G401.6 (cell line): Measurements from ENCODE around the gene GLT8D1.

Experiments
- FAIRE-seq: peaks from 2 replicates; lab custom pipeline; 2012; peaks lifted over from hg19 to GRCh38; lab: Jason Lieb, UNC

The GLT8D1 gene

DNA sequence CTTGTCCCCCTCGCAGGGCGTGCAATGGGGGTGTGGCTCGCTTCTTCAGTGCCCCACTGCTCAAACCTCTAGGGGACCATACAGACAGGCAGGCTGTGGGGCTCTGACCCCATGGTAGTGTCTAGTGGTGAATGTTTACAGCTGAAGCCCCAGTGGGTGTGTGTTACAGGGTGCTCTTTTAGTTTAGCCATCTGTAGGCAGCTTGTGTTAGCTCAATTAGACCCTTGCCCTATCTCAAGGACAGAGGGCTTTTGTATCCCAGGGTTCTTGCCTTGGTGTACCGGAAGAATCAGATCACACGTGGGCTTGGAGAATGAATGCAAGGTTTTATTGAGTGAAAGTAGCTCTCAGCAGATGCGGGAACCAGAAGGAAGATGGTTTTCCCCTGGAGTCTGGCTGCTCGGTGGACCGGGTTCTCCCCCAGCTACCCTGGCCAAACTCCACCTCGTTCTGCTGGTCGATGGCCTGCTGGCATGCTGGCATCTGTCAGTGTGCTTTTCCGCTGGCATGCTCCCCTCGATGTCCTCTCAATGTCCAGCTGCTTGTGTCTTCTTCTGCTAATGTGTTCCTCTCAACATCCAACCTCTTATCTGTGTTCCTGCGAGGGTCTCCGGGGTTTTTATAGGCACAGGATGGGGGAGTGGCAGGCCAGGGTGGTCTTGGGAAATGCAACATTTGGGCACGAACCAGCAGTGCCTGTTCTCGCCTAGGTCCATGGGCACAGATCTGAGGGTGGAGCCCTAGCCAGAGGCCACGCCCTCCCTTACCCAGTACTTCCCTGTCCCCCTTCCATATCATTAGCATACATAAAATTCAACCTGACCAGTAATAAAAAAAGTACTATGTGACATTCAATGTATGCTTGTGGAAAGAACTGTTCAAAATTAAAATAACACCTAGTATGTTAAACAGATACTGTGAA lies 7.0 kb upstream of the GLT8D1 start:
- FAIRE-seq = no peak

DNA sequence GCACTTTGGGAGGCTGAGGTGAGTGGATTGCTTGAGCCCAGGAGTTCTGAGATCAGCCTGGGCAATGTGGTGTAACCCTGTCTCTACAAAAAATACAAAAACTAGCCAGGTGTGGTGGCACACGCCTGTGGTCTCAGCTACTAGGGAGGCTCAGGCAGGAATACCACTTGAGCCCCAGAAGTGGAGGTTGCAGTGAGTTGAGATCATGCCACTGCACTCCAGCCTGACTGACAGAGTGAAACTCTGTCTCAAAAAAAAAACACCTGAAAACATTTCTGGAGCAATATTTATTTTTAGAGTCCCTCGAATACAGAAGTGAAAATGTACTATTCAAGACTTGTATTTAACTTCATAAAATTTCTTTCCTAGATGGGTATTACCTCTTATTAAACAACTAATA lies 4.9 kb upstream of the GLT8D1 start:
- FAIRE-seq = no peak

GRCh38 chr3:52707585-52707984 lies 2.0 kb upstream of the GLT8D1 start:
- no peak for FAIRE-seq

- FAIRE-seq = no peak
Measured at GRCh38 chr3:52705438-52705687, 228 bp downstream of the GLT8D1 start.

- no peak for FAIRE-seq
Measured at GRCh38 chr3:52704611-52705437, 767 bp downstream of the GLT8D1 start.

- no peak for FAIRE-seq
Measured at GRCh38 chr3:52703341-52703740, 2.2 kb downstream of the GLT8D1 start.

DNA sequence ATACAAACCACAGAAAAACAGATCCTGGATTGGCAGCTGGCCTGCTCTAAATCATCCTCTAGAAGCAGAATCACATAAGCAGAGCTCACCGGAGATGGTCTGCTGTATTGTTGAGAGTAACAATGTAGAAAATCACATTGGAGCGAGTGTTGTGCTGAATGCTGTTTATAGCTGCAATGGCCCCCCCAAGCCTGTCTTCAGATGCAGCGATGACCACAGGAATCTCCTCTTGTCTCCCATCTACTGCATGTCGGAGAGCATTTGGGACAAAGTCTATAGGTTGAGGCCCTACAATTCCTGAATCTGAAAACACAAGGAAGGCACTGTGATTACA lies 8.0 kb downstream of the GLT8D1 start:
- FAIRE-seq = no peak

GRCh38 chr3:52696830-52697631 lies 8.6 kb downstream of the GLT8D1 start:
- FAIRE-seq = peak; percentile 19

- FAIRE-seq = no peak
Measured at GRCh38 chr3:52695798-52696671, 9.6 kb downstream of the GLT8D1 start.

DNA sequence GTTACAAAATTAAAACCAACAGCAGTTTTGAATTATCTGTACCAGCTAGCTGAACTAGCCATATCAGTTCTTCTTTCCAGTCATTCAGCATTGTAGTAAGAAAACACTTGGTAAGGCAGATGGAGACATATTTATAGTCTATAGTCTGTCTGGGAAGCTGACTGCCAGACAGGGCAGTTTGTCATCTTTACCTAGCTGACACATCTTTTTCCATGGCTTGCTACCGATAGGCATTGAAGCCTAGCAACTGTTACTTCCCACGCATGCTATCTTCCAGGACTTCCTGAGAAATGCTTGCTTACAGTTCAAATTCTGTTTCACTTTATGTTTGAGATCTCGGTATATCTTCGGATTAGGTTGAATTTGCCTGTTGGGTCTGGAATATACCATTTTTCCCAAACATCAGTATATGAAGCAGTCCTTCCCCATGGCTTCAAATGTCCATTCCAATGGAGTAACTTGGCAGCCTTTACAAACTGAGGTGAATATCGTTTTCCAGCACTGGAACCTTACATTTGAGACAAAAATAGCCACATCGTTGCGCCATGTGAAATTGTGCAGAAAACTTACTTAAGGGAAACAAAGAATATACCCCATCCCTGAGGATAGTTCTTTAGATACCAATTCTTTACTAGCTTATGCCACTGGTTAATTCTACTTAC lies 10.9 kb downstream of the GLT8D1 start:
- no peak for FAIRE-seq

- no peak for FAIRE-seq
Measured at GRCh38 chr3:52693071-52693470, 12.5 kb downstream of the GLT8D1 start.

DNA sequence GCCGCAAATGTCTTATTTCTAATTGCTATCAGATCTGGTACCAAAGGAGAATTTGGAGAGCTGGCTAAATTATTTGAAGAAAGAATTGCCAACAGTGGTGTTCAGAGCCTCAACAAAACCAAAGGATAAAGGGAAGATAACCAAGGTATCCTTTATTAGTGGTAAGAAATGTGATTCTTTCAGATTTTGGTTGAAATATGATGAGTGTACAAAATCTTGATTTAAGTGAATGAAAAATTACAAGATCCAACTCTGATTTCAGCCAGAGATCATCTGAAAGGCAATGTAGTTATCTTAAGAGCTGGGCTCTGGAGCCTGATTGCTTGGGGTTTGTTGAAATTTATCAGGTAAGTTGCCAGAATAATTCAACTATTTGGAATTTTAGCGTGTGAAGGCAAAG lies 15.0 kb downstream of the GLT8D1 start:
- no peak for FAIRE-seq

GRCh38 chr3:52689151-52689550 lies 16.4 kb downstream of the GLT8D1 start:
- FAIRE-seq = no peak

DNA sequence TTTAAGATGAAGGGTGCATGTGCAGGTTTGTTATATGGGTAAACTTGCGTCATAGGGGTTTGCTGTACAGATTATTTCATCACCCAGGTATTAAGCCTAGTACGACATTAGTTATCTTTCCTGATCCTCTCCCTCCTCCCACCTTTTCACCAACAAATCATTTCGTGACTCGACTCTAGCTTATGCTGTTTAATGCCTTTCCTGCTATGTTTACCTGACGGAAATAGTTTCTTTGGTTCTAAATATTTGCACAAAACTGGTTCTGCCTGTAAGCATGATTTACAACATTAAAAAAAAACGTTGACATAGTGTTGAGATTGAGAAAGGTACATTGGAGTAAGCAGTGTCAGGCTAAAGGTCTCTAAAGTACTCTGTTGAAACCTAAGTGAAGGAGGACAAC lies 17.3 kb downstream of the GLT8D1 start:
- no peak for FAIRE-seq

GRCh38 chr3:52685709-52686691 lies 19.6 kb downstream of the GLT8D1 start, which contains the start of the genes GNL3 and PBRM1:
Gene GNL3 (plus strand): TSS chr3:52686032. CDS start chr3:52686093, 61 bp downstream.
Gene PBRM1 (minus strand): TSS chr3:52685913.
- FAIRE-seq = peak; percentile 62

DNA sequence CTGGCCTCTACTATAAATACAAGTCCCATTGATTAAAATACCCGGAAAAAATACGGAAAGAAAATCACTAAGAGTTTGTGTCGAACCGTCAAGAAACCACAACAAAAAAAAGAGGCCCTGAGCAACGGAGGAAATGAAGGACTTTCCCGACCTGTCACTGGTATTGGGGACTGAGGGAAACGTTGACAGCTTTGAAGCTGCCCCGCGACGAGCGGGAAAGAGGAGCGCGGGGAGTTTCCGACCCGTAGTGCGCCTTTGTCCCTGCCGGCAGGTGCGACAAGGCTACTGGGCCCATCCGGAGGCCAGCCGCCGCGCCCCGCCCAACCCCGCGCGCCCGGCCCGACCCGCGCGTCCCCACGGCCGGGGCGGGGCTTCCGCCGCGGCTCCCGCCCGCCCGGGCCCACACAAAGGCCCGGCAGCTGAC lies 20.3 kb downstream of the GLT8D1 start:
- FAIRE-seq = no peak

GRCh38 chr3:52684184-52684583 lies 21.4 kb downstream of the GLT8D1 start:
- no peak for FAIRE-seq

GRCh38 chr3:52683611-52684010 lies 22.0 kb downstream of the GLT8D1 start:
- no peak for FAIRE-seq

DNA sequence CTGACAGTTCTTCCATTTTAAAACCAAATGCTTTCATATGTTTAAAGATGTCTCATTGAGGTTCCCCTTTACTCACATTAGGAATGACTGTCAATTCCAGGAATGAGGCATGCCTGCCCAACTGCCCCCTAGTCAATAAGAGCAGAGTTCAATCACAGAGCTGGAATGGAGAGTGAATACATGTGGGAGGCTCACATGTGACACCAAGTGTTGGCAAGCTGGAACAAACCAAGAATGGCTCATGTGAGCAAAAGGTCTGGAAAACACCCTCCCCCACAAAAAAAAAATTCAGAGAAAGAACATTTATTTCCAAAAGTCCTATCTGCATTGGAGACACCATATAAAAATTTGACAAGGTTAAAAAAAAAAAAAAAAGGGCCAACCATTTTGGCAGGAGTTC lies 23.6 kb downstream of the GLT8D1 start:
- FAIRE-seq = no peak

- no peak for FAIRE-seq
Measured at GRCh38 chr3:52681596-52681995, 24.0 kb downstream of the GLT8D1 start.
